Panc1 (cell line): ENCODE data around the gene TADA2B. TPM values are rescaled to one million over a fixed set of nuclear protein-coding genes. Genes with fewer than 3 reads are reported as not detected.

Experiments
- ATAC-seq: fragments of 200-7000 bp; cut with Tn5 transposase; 2 replicates; pipeline ENCODE4 v1.9.1; 2020; ENCODE audit warnings: mild to moderate bottlenecking, moderate library complexity
- BruUV-seq: library from RNA; stranded (reverse); fragments of 400-500 nt; replicated peaks from 2 replicates; lab custom pipeline; 2021; lab: Mats Ljungman, UMichigan
- CTCF ChIA-PET: fragments of 300-600 bp; sonication (Branson Sonifier 250); formaldehyde crosslinking; loops from one replicate; lab custom pipeline; 2022; ENCODE audit warnings: antibody characterized with exemption; lab: Charles Lee
- POLR2A ChIA-PET: fragments of 300-600 bp; sonication (Branson Sonifier 250); formaldehyde crosslinking; loops from one replicate; lab custom pipeline; 2022; ENCODE audit warnings: antibody characterized with exemption; lab: Charles Lee
- DNase-seq: peaks from one replicate; pipeline ENCODE4 v3.0.0-alpha.2; 2010; ENCODE audit warnings: low read depth, low spot score
- H3K27ac ChIP-seq: 2 replicates; pipeline ENCODE4 v1.5.1; 2011; ENCODE audit warnings: mild to moderate bottlenecking, low read length, inconsistent platforms
- H3K27me3 ChIP-seq: fragments of 200-500 bp; sonication (Bioruptor generic); 2 replicates; pipeline ENCODE4 v1.6.0; 2014; ENCODE audit warnings: low read length, inconsistent platforms; ENCODE audit not compliant: control insufficient read depth, insufficient read depth
- H3K36me3 ChIP-seq: fragments of 200-500 bp; sonication (Bioruptor generic); 2 replicates; pipeline ENCODE4 v1.5.1; 2014; ENCODE audit warnings: inconsistent platforms, mild to moderate bottlenecking, low read length, moderate library complexity; ENCODE audit not compliant: control insufficient read depth, insufficient read depth
- H3K4me1 ChIP-seq: 2 replicates; pipeline ENCODE4 v1.5.1; 2011; ENCODE audit warnings: inconsistent platforms, mild to moderate bottlenecking, low read length, moderate library complexity; ENCODE audit not compliant: control insufficient read depth, insufficient read depth
- H3K4me3 ChIP-seq, 2 experiments: 2 replicates each; pipeline ENCODE4 v1.5.1; 2011 to 2012; ENCODE audit warnings: low read depth in 2 of 2, low read length in 2 of 2, mild to moderate bottlenecking in 2 of 2, inconsistent platforms in 1 of 2, moderate library complexity in 1 of 2
- H3K9me3 ChIP-seq: fragments of 200-500 bp; sonication (Bioruptor generic); 2 replicates; pipeline ENCODE4 v1.5.1; 2014; ENCODE audit warnings: low read depth, mild to moderate bottlenecking, inconsistent platforms, low read length, moderate library complexity; ENCODE audit not compliant: control insufficient read depth, insufficient read depth
- POLR2AphosphoS5 ChIP-seq: IDR thresholded peaks from 2 replicates; pipeline ENCODE4 v1.6.1; 2012; ENCODE audit warnings: mild to moderate bottlenecking, low read depth, low read length, moderate library complexity
- REST ChIP-seq, 2 experiments: IDR thresholded peaks; 2 replicates each; pipeline ENCODE4 v1.6.1; 2011 to 2012; ENCODE audit warnings: low read depth in 2 of 2, control low read depth in 1 of 2, low read length in 1 of 2, mild to moderate bottlenecking in 1 of 2, moderate library complexity in 1 of 2; ENCODE audit not compliant: insufficient read depth in 1 of 2
- SIN3A ChIP-seq: IDR thresholded peaks from 2 replicates; pipeline ENCODE4 v1.6.1; 2012; ENCODE audit warnings: low read depth, mild to moderate bottlenecking, low read length, moderate library complexity, borderline replicate concordance; ENCODE audit not compliant: insufficient read depth
- TCF7L2 ChIP-seq: IDR thresholded peaks from 2 replicates; pipeline ENCODE4 v1.6.1; 2011; ENCODE audit warnings: mild to moderate bottlenecking, low read depth, low read length, inconsistent platforms
- in situ Hi-C: cut with HindIII; loops from 2 replicates; pipeline ENCODE4 v1.10.0; 2016; ENCODE audit warnings: low sequenced_read_pairs, low pct_unique_long_range_greater_than_20kb
- intact Hi-C: fragments of 100-400 bp; cut with micrococcal nuclease; formaldehyde crosslinking; loops from one replicate; pipeline ENCODE4 v1.10.0; 2022; ENCODE audit not compliant: unreplicated experiment
- total RNA-seq: library from RNA; stranded (reverse); gene quantifications from one replicate; pipeline ENCODE4 v1.2.1, GENCODE V29; 2021; ENCODE audit not compliant: unreplicated experiment
- TF ChIP-seq, protein P1 (sequence below): fragments of 450-650 bp; IDR thresholded peaks from 2 replicates; pipeline ENCODE4 v1.5.1; 2017; ENCODE audit warnings: mild to moderate bottlenecking

TADA2B gene
- total RNA-seq, 1 experiment from 2014 or later, result 17.6 TPM

- ChIA-PET CTCF (no interaction called here), POLR2A (no interaction called here)
- Histone ChIP-seq H3K27me3 (no peaks in the 10 kb centered on the region), H3K27ac (no peak overlapping the region), H3K36me3 (no peaks in the 10 kb centered on the region), H3K4me3 (no peak overlapping the region), H3K9me3 (no peaks in the 10 kb centered on the region), H3K4me1 (no peaks in the 10 kb centered on the region)
- in situ Hi-C loops (no loop called here), intact Hi-C loops (no loop called here)
- TF ChIP-seq SIN3A (no peak), POLR2AphosphoS5 (no peak), TCF7L2 (no peak), REST (IDR thresholded peaks at IDR 0.05; ENCODE audit: insufficient read depth in 1 of 2, low read depth in 2 of 2, low read length in 1 of 2) (no peak)
- TF ChIP-seq, protein P1, sequence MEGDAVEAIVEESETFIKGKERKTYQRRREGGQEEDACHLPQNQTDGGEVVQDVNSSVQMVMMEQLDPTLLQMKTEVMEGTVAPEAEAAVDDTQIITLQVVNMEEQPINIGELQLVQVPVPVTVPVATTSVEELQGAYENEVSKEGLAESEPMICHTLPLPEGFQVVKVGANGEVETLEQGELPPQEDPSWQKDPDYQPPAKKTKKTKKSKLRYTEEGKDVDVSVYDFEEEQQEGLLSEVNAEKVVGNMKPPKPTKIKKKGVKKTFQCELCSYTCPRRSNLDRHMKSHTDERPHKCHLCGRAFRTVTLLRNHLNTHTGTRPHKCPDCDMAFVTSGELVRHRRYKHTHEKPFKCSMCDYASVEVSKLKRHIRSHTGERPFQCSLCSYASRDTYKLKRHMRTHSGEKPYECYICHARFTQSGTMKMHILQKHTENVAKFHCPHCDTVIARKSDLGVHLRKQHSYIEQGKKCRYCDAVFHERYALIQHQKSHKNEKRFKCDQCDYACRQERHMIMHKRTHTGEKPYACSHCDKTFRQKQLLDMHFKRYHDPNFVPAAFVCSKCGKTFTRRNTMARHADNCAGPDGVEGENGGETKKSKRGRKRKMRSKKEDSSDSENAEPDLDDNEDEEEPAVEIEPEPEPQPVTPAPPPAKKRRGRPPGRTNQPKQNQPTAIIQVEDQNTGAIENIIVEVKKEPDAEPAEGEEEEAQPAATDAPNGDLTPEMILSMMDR, result no peak
- ATAC-seq (no peak), DNase-seq (no peak)
- BruUV-seq, result no TSS peak
These were observed 43.9 kb downstream of the TADA2B start for GRCh38 chr4:7087036-7087435.

GRCh38 chr4:7089213-7089986 is 46.2 kb downstream of the TADA2B start:
- Histone ChIP-seq H3K27me3 (no peaks in the 10 kb centered on the region), H3K4me1 (no peaks in the 10 kb centered on the region), H3K9me3 (no peaks in the 10 kb centered on the region), H3K27ac (no peak overlapping the region), H3K36me3 (no peaks in the 10 kb centered on the region), H3K4me3 (no peak overlapping the region)
- TF ChIP-seq REST (IDR thresholded peaks at IDR 0.05; ENCODE audit: insufficient read depth in 1 of 2, low read depth in 2 of 2, low read length in 1 of 2) (no peak), POLR2AphosphoS5 (no peak), TCF7L2 (no peak), SIN3A (no peak)
- TF ChIP-seq, protein P1, result no peak
- POLR2A ChIA-PET, result no interaction called here
- CTCF ChIA-PET, result interaction anchor here (0.6 to 0.7 kb wide), 2 partner anchors 22 to 382 kb away, joined by 3 to 4 read pairs; no protein-coding TSS in a partner anchor
- no TSS peak for BruUV-seq
- in situ Hi-C loops (no loop called here), intact Hi-C loops (no loop called here)
- ATAC-seq, result no peak
- DNase-seq, result no peak
